Keratinocyte (primary cell): ENCODE measurements around the gene PMEPA1.

Source experiments
- CTCF ChIP-seq, 3 experiments: IDR thresholded peaks in 1 of 3; conservative IDR thresholded peaks in 1 of 3; optimal IDR thresholded peaks in 1 of 3; 2 replicates in 2 of 3; 3 replicates in 1 of 3; pipeline versions ENCODE3 to v1.5.1; 2011; ENCODE audit warnings: low read length in 3 of 3, mild to moderate bottlenecking in 3 of 3, moderate library complexity in 2 of 3, control low read depth in 1 of 3, inconsistent platforms in 1 of 3; ENCODE audit not compliant: insufficient read depth in 2 of 3; ENCODE audit errors: extremely low read depth in 1 of 3
- EZH2 ChIP-seq: IDR thresholded peaks from one replicate; pipeline ENCODE4 v1.6.1; 2012; ENCODE audit warnings: inconsistent platforms, mild to moderate bottlenecking, low read length, moderate library complexity

- TF ChIP-seq CTCF (optimal IDR thresholded peaks at IDR 0.05 in 1 of 3, IDR thresholded peaks at IDR 0.05 in 1 of 3, conservative IDR thresholded peaks at IDR 0.05 in 1 of 3; ENCODE audit: extremely low read depth in 1 of 3, insufficient read depth in 2 of 3, low read length in 3 of 3) (no peak), EZH2 (no peak)
Observed at GRCh38 chr20:57656821-57657534, 52.8 kb downstream of the PMEPA1 start.
